Activated B cell treated with CpG ODN at 0.5 μM for 24 hours (primary cell): ENCODE data around the gene CNEP1R1. TPM values are rescaled to one million over a fixed set of nuclear protein-coding genes. Genes with fewer than 3 reads are reported as not detected.

ENCODE experiments used
- ATAC-seq: fragments of 200-7000 bp; cut with Tn5 transposase; one replicate; pipeline ENCODE4 v1.10.0; 2021; ENCODE audit warnings: low read depth, mild to moderate bottlenecking, moderate library complexity
- CTCF ChIA-PET: fragments of 350-600 bp; sonication (Branson Sonifier 250); formaldehyde crosslinking; loops from one replicate; lab custom pipeline; 2021; ENCODE audit warnings: antibody characterized with exemption; lab: Charles Lee
- POLR2A ChIA-PET: fragments of 350-600 bp; sonication (Branson Sonifier 250); formaldehyde crosslinking; loops from one replicate; lab custom pipeline; 2021; ENCODE audit warnings: antibody characterized with exemption; lab: Charles Lee
- DNase-seq: peaks from one replicate; pipeline ENCODE4 v3.0.0; 2022
- H3K27ac Mint-ChIP-seq: one replicate; pipeline ENCODE4 v1.8.0; 2020; ENCODE audit warnings: mixed read lengths
- H3K27me3 Mint-ChIP-seq: one replicate; pipeline ENCODE4 v1.8.0; 2021; ENCODE audit warnings: mixed read lengths
- H3K36me3 Mint-ChIP-seq: one replicate; pipeline ENCODE4 v1.8.0; 2021; ENCODE audit warnings: low read depth, mixed read lengths
- H3K4me1 Mint-ChIP-seq: one replicate; pipeline ENCODE4 v1.8.0; 2021; ENCODE audit warnings: mixed read lengths
- H3K4me3 Mint-ChIP-seq: one replicate; pipeline ENCODE4 v1.8.0; 2020; ENCODE audit warnings: mild to moderate bottlenecking, mixed read lengths
- H3K9me3 Mint-ChIP-seq: one replicate; pipeline ENCODE4 v1.8.0; 2020; ENCODE audit warnings: mixed read lengths
- intact Hi-C: fragments of 100-400 bp; cut with micrococcal nuclease; formaldehyde crosslinking; loops from one replicate; pipeline ENCODE4 v1.15.1; 2024
- total RNA-seq: library from RNA; stranded (reverse); gene quantifications from 2 replicates; pipeline ENCODE4 v1.2.3, GENCODE V29; 2022
- TF ChIP-seq, protein P1 (sequence below): fragments of 200-600 bp; IDR thresholded peaks from one replicate; pipeline ENCODE4 v1.8.0; 2022; ENCODE audit warnings: antibody characterized with exemption, mild to moderate bottlenecking

CNEP1R1 gene
- total RNA-seq, 1 donor from 2014 or later: 31.0 TPM

GRCh38 chr16:50056226-50056625 lies 31.2 kb downstream of the CNEP1R1 start:
- Mint-ChIP-seq H3K36me3 (no peaks in the 10 kb centered on the region), H3K27me3 (peaks cover 11% of the 10 kb centered on the region), H3K4me3 (no peak overlapping the region), H3K4me1 (no peaks in the 10 kb centered on the region), H3K27ac (no peak overlapping the region), H3K9me3 (peaks cover 15% of the 10 kb centered on the region)
- ATAC-seq (no peak), DNase-seq (no peak)
- ChIA-PET CTCF (no interaction called here), POLR2A (no interaction called here)
- intact Hi-C loops: no loop called here
- TF ChIP-seq, protein P1, sequence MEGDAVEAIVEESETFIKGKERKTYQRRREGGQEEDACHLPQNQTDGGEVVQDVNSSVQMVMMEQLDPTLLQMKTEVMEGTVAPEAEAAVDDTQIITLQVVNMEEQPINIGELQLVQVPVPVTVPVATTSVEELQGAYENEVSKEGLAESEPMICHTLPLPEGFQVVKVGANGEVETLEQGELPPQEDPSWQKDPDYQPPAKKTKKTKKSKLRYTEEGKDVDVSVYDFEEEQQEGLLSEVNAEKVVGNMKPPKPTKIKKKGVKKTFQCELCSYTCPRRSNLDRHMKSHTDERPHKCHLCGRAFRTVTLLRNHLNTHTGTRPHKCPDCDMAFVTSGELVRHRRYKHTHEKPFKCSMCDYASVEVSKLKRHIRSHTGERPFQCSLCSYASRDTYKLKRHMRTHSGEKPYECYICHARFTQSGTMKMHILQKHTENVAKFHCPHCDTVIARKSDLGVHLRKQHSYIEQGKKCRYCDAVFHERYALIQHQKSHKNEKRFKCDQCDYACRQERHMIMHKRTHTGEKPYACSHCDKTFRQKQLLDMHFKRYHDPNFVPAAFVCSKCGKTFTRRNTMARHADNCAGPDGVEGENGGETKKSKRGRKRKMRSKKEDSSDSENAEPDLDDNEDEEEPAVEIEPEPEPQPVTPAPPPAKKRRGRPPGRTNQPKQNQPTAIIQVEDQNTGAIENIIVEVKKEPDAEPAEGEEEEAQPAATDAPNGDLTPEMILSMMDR: no peak

- DNase-seq: no peak
Observed at GRCh38 chr16:50058091-50058771, 33.2 kb downstream of the CNEP1R1 start.

DNA sequence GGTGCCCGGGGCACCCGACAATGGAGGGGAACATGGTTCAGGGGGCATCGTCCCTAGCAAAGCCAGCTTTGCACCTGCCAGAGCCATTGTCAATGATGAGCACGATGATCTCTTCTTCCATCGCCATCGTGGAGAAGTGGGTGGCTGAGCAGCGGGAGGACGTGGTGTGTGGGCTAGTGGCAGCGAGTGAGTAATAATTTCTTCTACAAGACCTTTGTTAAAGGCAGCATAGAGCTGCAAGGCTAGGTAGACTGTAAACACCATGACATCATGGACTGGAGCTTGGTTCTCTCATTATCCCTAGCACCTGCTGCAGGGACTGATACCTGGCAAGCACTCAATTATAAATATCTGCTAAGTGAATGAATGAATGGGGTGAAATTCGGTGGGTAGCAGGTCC lies 34.1 kb downstream of the CNEP1R1 start:
- POLR2A ChIA-PET: no interaction called here
- Mint-ChIP-seq H3K36me3 (no peaks in the 10 kb centered on the region), H3K27me3 (peaks cover 8% of the 10 kb centered on the region), H3K4me1 (no peaks in the 10 kb centered on the region), H3K4me3 (no peak overlapping the region), H3K27ac (no peak overlapping the region), H3K9me3 (peaks cover 10% of the 10 kb centered on the region)
- TF ChIP-seq, protein P1: no peak
- ATAC-seq: no peak
- intact Hi-C loops: no loop called here
- DNase-seq: no peak
- CTCF ChIA-PET: interaction anchor here (0.5 kb wide), 1 partner anchor 149 kb away, joined by 3 read pairs; no protein-coding TSS in a partner anchor

More at GRCh38 chr16:50058091-50058771, 33.2 kb downstream of the CNEP1R1 start:
- Mint-ChIP-seq H3K4me1 (no peaks in the 10 kb centered on the region), H3K9me3 (peaks cover 10% of the 10 kb centered on the region), H3K27me3 (peaks cover 8% of the 10 kb centered on the region), H3K27ac (no peak overlapping the region), H3K4me3 (no peak overlapping the region), H3K36me3 (no peaks in the 10 kb centered on the region)
- ATAC-seq: no peak
- TF ChIP-seq, protein P1: no peak
- intact Hi-C loops: no loop called here
- POLR2A ChIA-PET: no interaction called here
- CTCF ChIA-PET: no interaction called here

DNA sequence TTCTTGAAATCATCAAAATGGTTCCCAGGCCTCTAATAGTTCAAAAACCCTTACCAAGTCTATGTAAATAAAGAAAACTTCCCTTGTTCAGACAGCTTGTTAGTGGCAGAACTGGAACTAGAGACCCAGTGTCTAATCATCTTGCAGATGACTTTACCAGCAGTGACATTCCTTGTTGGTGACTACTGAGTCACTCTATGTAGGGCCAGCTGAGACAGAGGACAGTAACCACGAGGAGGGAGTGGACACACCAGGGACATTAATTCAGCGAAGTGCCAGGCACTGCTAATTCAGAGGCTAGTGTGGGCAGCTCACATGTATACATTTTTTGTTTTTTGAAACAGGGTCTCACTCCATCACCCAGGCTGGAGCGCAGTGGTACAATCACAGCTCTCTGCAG lies 34.6 kb downstream of the CNEP1R1 start:
- no peak overlapping the region for H3K4me3 Mint-ChIP-seq
- POLR2A ChIA-PET: no interaction called here

DNA sequence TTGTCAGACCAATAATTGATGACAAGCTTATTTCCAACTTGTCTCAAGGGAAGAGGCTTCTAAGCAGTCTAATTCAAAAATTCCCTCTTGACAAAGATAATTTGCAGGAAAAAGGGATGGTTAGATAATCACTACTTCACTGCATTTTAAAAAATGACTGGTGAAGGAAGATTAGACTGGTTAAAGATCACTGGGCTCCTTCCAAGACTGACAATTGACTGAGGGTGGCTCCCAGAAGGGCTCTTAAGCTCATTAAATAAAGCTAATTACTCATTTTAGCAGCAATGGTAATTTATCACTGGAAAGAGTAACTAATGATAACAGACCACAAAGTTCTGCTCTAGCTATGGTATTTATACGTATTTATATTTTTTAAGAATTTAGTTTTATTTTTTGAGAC lies 36.3 kb downstream of the CNEP1R1 start:
- H3K4me3 Mint-ChIP-seq: no peak overlapping the region
- ChIA-PET CTCF (interaction anchor here (1.5 kb wide), 1 partner anchor 149 kb away, joined by 4 read pairs; no protein-coding TSS in a partner anchor), POLR2A (no interaction called here)
- intact Hi-C loops: no loop called here
- peaks cover 6% of the 10 kb centered on the region for H3K27me3 Mint-ChIP-seq
- no peaks in the 10 kb centered on the region for H3K36me3 Mint-ChIP-seq
- ATAC-seq (no peak), DNase-seq (no peak)
- no peak overlapping the region for H3K27ac Mint-ChIP-seq
- peaks cover 5% of the 10 kb centered on the region for H3K4me1 Mint-ChIP-seq
- TF ChIP-seq, protein P1: no peak
- H3K9me3 Mint-ChIP-seq: peaks cover 2% of the 10 kb centered on the region

More for the DNA sequence above, 34.6 kb downstream of the CNEP1R1 start:
- H3K27ac Mint-ChIP-seq: no peak overlapping the region
- CTCF ChIA-PET: no interaction called here
- ATAC-seq (no peak), DNase-seq (no peak)
- peaks cover 8% of the 10 kb centered on the region for H3K27me3 Mint-ChIP-seq
- peaks cover 10% of the 10 kb centered on the region for H3K9me3 Mint-ChIP-seq
- TF ChIP-seq, protein P1: no peak
- H3K36me3 Mint-ChIP-seq: no peaks in the 10 kb centered on the region
- intact Hi-C loops: no loop called here
- no peaks in the 10 kb centered on the region for H3K4me1 Mint-ChIP-seq
